ENCODE data around the gene BRCA2.

The BRCA2 gene

GRCh38 chr13:32383836-32384618 lies 68.7 kb downstream of the BRCA2 start:
- Mint-ChIP-seq H3K27ac (no peak overlapping the region), H3K36me3 (peaks cover 2% of the 10 kb centered on the region)
- no peak for ATAC-seq (ENCODE audit: low read depth)

GRCh38 chr13:32384702-32385101 lies 69.4 kb downstream of the BRCA2 start:
- Mint-ChIP-seq H3K4me3 (no peak overlapping the region), H3K27ac (no peak overlapping the region), H3K36me3 (no peaks in the 10 kb centered on the region), H3K27me3 (no peaks in the 10 kb centered on the region), H3K4me1 (no peaks in the 10 kb centered on the region), H3K9me3 (no peaks in the 10 kb centered on the region)
- ATAC-seq (ENCODE audit: low read depth) (peak; percentile 53), DNase-seq (ENCODE audit: low spot score in 2 of 2) (no peak)

More at GRCh38 chr13:32383836-32384618, 68.7 kb downstream of the BRCA2 start:
- Mint-ChIP-seq H3K27me3 (no peaks in the 10 kb centered on the region), H3K4me1 (no peaks in the 10 kb centered on the region), H3K9me3 (no peaks in the 10 kb centered on the region), H3K4me3 (no peak overlapping the region)
- DNase-seq (ENCODE audit: low spot score in 2 of 2) = no peak

- no peak for ATAC-seq (ENCODE audit: low read depth)
- Mint-ChIP-seq H3K9me3 (no peaks in the 10 kb centered on the region), H3K4me3 (no peak overlapping the region), H3K27ac (no peak overlapping the region), H3K27me3 (no peaks in the 10 kb centered on the region), H3K4me1 (peaks cover under 1% of the 10 kb centered on the region), H3K36me3 (no peaks in the 10 kb centered on the region)
- no peak for DNase-seq (ENCODE audit: low spot score in 2 of 2)
These were observed 70.1 kb downstream of the BRCA2 start for GRCh38 chr13:32385410-32385809.

GRCh38 chr13:32390048-32390447 lies 74.7 kb downstream of the BRCA2 start:
- H3K4me3 Mint-ChIP-seq = no peak overlapping the region
- H3K27me3 Mint-ChIP-seq = no peaks in the 10 kb centered on the region
- DNase-seq (ENCODE audit: low spot score in 2 of 2) = no peak
- H3K27ac Mint-ChIP-seq = no peak overlapping the region
- H3K36me3 Mint-ChIP-seq = no peaks in the 10 kb centered on the region
- H3K4me1 Mint-ChIP-seq = peaks cover 2% of the 10 kb centered on the region
- no peak for ATAC-seq (ENCODE audit: low read depth)
- no peaks in the 10 kb centered on the region for H3K9me3 Mint-ChIP-seq

GRCh38 chr13:32390484-32390883 lies 75.2 kb downstream of the BRCA2 start:
- ATAC-seq (ENCODE audit: low read depth) = no peak
- Mint-ChIP-seq H3K4me3 (no peak overlapping the region), H3K4me1 (peaks cover 2% of the 10 kb centered on the region), H3K27ac (no peak overlapping the region), H3K9me3 (no peaks in the 10 kb centered on the region), H3K27me3 (no peaks in the 10 kb centered on the region), H3K36me3 (no peaks in the 10 kb centered on the region)
- no peak for DNase-seq (ENCODE audit: low spot score in 2 of 2)

GRCh38 chr13:32391101-32391619 lies 75.9 kb downstream of the BRCA2 start:
- H3K27me3 Mint-ChIP-seq = no peaks in the 10 kb centered on the region
- no peaks in the 10 kb centered on the region for H3K9me3 Mint-ChIP-seq
- H3K4me3 Mint-ChIP-seq = no peak overlapping the region
- ATAC-seq (ENCODE audit: low read depth) = no peak
- no peak for DNase-seq (ENCODE audit: low spot score in 2 of 2)
- H3K4me1 Mint-ChIP-seq = peaks cover 2% of the 10 kb centered on the region
- H3K27ac Mint-ChIP-seq = no peak overlapping the region
- no peaks in the 10 kb centered on the region for H3K36me3 Mint-ChIP-seq

- Mint-ChIP-seq H3K27ac (no peak overlapping the region), H3K27me3 (no peaks in the 10 kb centered on the region), H3K4me3 (no peak overlapping the region), H3K36me3 (peaks cover 34% of the 10 kb centered on the region), H3K9me3 (no peaks in the 10 kb centered on the region), H3K4me1 (peaks cover 2% of the 10 kb centered on the region)
- ATAC-seq (ENCODE audit: low read depth) (no peak), DNase-seq (ENCODE audit: low spot score in 2 of 2) (no peak)
These were observed 87.8 kb downstream of the BRCA2 start for GRCh38 chr13:32403108-32403507.

GRCh38 chr13:32407854-32408253 lies 92.5 kb downstream of the BRCA2 start:
- Mint-ChIP-seq H3K27ac (no peak overlapping the region), H3K9me3 (no peaks in the 10 kb centered on the region), H3K27me3 (no peaks in the 10 kb centered on the region), H3K36me3 (peaks cover 31% of the 10 kb centered on the region), H3K4me3 (no peak overlapping the region), H3K4me1 (peaks cover 16% of the 10 kb centered on the region)
- no peak for ATAC-seq (ENCODE audit: low read depth)
- no peak for DNase-seq (ENCODE audit: low spot score in 2 of 2)

- H3K4me1 Mint-ChIP-seq = peaks cover 16% of the 10 kb centered on the region
- H3K9me3 Mint-ChIP-seq = no peaks in the 10 kb centered on the region
- H3K36me3 Mint-ChIP-seq = peaks cover 30% of the 10 kb centered on the region
- DNase-seq (ENCODE audit: low spot score in 2 of 2) (no peak), ATAC-seq (ENCODE audit: low read depth) (no peak)
- H3K27ac Mint-ChIP-seq = peak overlapping the region; percentile 12
- no peak overlapping the region for H3K4me3 Mint-ChIP-seq
- H3K27me3 Mint-ChIP-seq = no peaks in the 10 kb centered on the region
These were observed 93.1 kb downstream of the BRCA2 start for GRCh38 chr13:32408296-32409000.

GRCh38 chr13:32409001-32409313 lies 93.6 kb downstream of the BRCA2 start:
- H3K9me3 Mint-ChIP-seq = no peaks in the 10 kb centered on the region
- H3K36me3 Mint-ChIP-seq = peaks cover 30% of the 10 kb centered on the region
- no peaks in the 10 kb centered on the region for H3K27me3 Mint-ChIP-seq
- no peak for ATAC-seq (ENCODE audit: low read depth)
- H3K4me1 Mint-ChIP-seq = peaks cover 16% of the 10 kb centered on the region
- peak overlapping the region; percentile 12 for H3K27ac Mint-ChIP-seq
- no peak overlapping the region for H3K4me3 Mint-ChIP-seq
- DNase-seq (ENCODE audit: low spot score in 2 of 2) = no peak

GRCh38 chr13:32409561-32410421 lies 94.5 kb downstream of the BRCA2 start:
- Mint-ChIP-seq H3K4me3 (no peak overlapping the region), H3K36me3 (peaks cover 30% of the 10 kb centered on the region)

GRCh38 chr13:32413284-32413683 lies 98.0 kb downstream of the BRCA2 start:
- ATAC-seq (ENCODE audit: low read depth) (no peak), DNase-seq (ENCODE audit: low spot score in 2 of 2) (no peak)
- Mint-ChIP-seq H3K36me3 (peaks cover 20% of the 10 kb centered on the region), H3K4me1 (peaks cover 15% of the 10 kb centered on the region), H3K27ac (no peak overlapping the region), H3K4me3 (no peak overlapping the region), H3K9me3 (no peaks in the 10 kb centered on the region), H3K27me3 (no peaks in the 10 kb centered on the region)

More at GRCh38 chr13:32409561-32410421, 94.5 kb downstream of the BRCA2 start:
- ATAC-seq (ENCODE audit: low read depth) (no peak), DNase-seq (ENCODE audit: low spot score in 2 of 2) (no peak)
- Mint-ChIP-seq H3K27ac (no peak overlapping the region), H3K9me3 (no peaks in the 10 kb centered on the region), H3K4me1 (peaks cover 16% of the 10 kb centered on the region), H3K27me3 (no peaks in the 10 kb centered on the region)

- Mint-ChIP-seq H3K27ac (no peak overlapping the region), H3K4me1 (peaks cover 10% of the 10 kb centered on the region), H3K36me3 (peaks cover 21% of the 10 kb centered on the region), H3K9me3 (no peaks in the 10 kb centered on the region), H3K27me3 (no peaks in the 10 kb centered on the region), H3K4me3 (no peak overlapping the region)
- ATAC-seq (ENCODE audit: low read depth) = no peak
- DNase-seq (ENCODE audit: low spot score in 2 of 2) = no peak
These were observed 99.3 kb downstream of the BRCA2 start for GRCh38 chr13:32414580-32414979.

GRCh38 chr13:32415019-32415418 lies 99.7 kb downstream of the BRCA2 start:
- Mint-ChIP-seq H3K27me3 (no peaks in the 10 kb centered on the region), H3K9me3 (no peaks in the 10 kb centered on the region), H3K4me1 (peaks cover 7% of the 10 kb centered on the region), H3K4me3 (no peak overlapping the region), H3K27ac (no peak overlapping the region), H3K36me3 (peaks cover 23% of the 10 kb centered on the region)
- ATAC-seq (ENCODE audit: low read depth) (peak; percentile 45), DNase-seq (ENCODE audit: low spot score in 2 of 2) (no peak)

Measured in memory B cell (primary cell).